ENCODE data around the gene ZNF512.

DNA sequence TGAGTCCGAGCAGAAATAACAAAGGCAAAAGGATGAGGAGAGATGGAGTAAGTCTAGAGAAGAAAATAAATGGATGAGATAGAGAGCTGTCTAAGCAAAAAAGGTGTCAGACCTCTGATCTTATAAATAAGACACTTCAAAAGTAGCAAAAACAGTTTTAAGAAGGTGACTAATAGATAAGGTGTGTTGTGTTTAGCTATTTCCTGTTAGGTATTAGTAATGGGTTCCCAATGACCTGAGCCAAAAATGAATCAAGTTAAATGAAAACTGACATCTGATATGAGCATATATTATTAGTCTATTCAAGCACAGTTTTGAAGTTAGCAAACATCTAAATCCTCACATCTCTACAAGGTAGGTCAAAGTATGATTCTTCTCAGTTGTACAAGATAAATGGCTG, 69.9 kb downstream of the ZNF512 start:
- TF ChIP-seq, protein P1, sequence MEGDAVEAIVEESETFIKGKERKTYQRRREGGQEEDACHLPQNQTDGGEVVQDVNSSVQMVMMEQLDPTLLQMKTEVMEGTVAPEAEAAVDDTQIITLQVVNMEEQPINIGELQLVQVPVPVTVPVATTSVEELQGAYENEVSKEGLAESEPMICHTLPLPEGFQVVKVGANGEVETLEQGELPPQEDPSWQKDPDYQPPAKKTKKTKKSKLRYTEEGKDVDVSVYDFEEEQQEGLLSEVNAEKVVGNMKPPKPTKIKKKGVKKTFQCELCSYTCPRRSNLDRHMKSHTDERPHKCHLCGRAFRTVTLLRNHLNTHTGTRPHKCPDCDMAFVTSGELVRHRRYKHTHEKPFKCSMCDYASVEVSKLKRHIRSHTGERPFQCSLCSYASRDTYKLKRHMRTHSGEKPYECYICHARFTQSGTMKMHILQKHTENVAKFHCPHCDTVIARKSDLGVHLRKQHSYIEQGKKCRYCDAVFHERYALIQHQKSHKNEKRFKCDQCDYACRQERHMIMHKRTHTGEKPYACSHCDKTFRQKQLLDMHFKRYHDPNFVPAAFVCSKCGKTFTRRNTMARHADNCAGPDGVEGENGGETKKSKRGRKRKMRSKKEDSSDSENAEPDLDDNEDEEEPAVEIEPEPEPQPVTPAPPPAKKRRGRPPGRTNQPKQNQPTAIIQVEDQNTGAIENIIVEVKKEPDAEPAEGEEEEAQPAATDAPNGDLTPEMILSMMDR (optimal IDR thresholded peaks at IDR 0.05 in 1 of 3, IDR thresholded peaks at IDR 0.05 in 1 of 3, conservative IDR thresholded peaks at IDR 0.05 in 1 of 3; ENCODE audit: extremely low read depth in 1 of 3, insufficient read depth in 2 of 3, low read length in 3 of 3): no peak
- TF ChIP-seq EZH2 (IDR thresholded peaks at IDR 0.05; ENCODE audit: low read length): no peak

Measured in keratinocyte (primary cell).